Measurements from ENCODE around the gene GIMAP2. TPM values are rescaled to one million over a fixed set of nuclear protein-coding genes. Genes with fewer than 3 reads are reported as not detected.

The GIMAP2 gene
- total RNA-seq, 1 experiment from 2014 or later: 3.9 TPM

GRCh38 chr7:150715293-150715692 lies 29.8 kb downstream of the GIMAP2 start:
- Mint-ChIP-seq H3K9me3 (ENCODE audit: low read depth, unreplicated experiment) (no peaks in the 10 kb centered on the region), H3K27ac (ENCODE audit: unreplicated experiment) (no peak overlapping the region), H3K4me3 (ENCODE audit: low read depth, unreplicated experiment) (no peak overlapping the region), H3K27me3 (ENCODE audit: unreplicated experiment) (peaks cover 34% of the 10 kb centered on the region), H3K4me1 (ENCODE audit: low read depth, unreplicated experiment) (no peaks in the 10 kb centered on the region), H3K36me3 (ENCODE audit: insufficient read depth, unreplicated experiment) (no peaks in the 10 kb centered on the region)
- intact Hi-C loops (cut with micrococcal nuclease; ENCODE audit: unreplicated experiment): no loop called here
- no TSS peak for BruUV-seq (replicated peaks)
- CTCF ChIA-PET: no interaction called here
- no peak for TF ChIP-seq CTCF (IDR thresholded peaks at IDR 0.05; ENCODE audit: unreplicated experiment)
- DNase-seq: no peak

- intact Hi-C loops (cut with micrococcal nuclease; ENCODE audit: unreplicated experiment): no loop called here
- Mint-ChIP-seq H3K36me3 (ENCODE audit: insufficient read depth, unreplicated experiment) (no peaks in the 10 kb centered on the region), H3K27ac (ENCODE audit: unreplicated experiment) (no peak overlapping the region), H3K4me1 (ENCODE audit: low read depth, unreplicated experiment) (no peaks in the 10 kb centered on the region), H3K4me3 (ENCODE audit: low read depth, unreplicated experiment) (no peak overlapping the region), H3K27me3 (ENCODE audit: unreplicated experiment) (peaks cover 34% of the 10 kb centered on the region), H3K9me3 (ENCODE audit: low read depth, unreplicated experiment) (no peaks in the 10 kb centered on the region)
- DNase-seq: no peak
- CTCF ChIA-PET: no interaction called here
- BruUV-seq (replicated peaks): no TSS peak
- TF ChIP-seq CTCF (IDR thresholded peaks at IDR 0.05; ENCODE audit: unreplicated experiment): no peak
These were observed 30.2 kb downstream of the GIMAP2 start for GRCh38 chr7:150715738-150716137.

GRCh38 chr7:150716368-150716767 lies 30.9 kb downstream of the GIMAP2 start, which contains the start of gene GIMAP1:
Gene GIMAP1, plus strand, starts transcription at chr7:150716613. Its CDS starts 2,435 bp downstream, at chr7:150719048.
- intact Hi-C loops (cut with micrococcal nuclease; ENCODE audit: unreplicated experiment): no loop called here
- Mint-ChIP-seq H3K27ac (ENCODE audit: unreplicated experiment) (no peak within 1 kb of the TSS), H3K27me3 (ENCODE audit: unreplicated experiment) (peaks cover 34% of the 10 kb centered on the region), H3K36me3 (ENCODE audit: insufficient read depth, unreplicated experiment) (no peaks in the 10 kb centered on the region), H3K9me3 (ENCODE audit: low read depth, unreplicated experiment) (no peaks in the 10 kb centered on the region), H3K4me3 (ENCODE audit: low read depth, unreplicated experiment) (no peak within 1 kb of the TSS), H3K4me1 (ENCODE audit: low read depth, unreplicated experiment) (no peaks in the 10 kb centered on the region)
- TF ChIP-seq CTCF (IDR thresholded peaks at IDR 0.05; ENCODE audit: unreplicated experiment): no peak
- DNase-seq: no peak
- BruUV-seq (replicated peaks): no TSS peak
- CTCF ChIA-PET: no interaction called here

- intact Hi-C loops (cut with micrococcal nuclease; ENCODE audit: unreplicated experiment): no loop called here
- CTCF ChIA-PET: no interaction called here
- Mint-ChIP-seq H3K4me1 (ENCODE audit: low read depth, unreplicated experiment) (no peaks in the 10 kb centered on the region), H3K36me3 (ENCODE audit: insufficient read depth, unreplicated experiment) (no peaks in the 10 kb centered on the region), H3K4me3 (ENCODE audit: low read depth, unreplicated experiment) (no peak overlapping the region), H3K27ac (ENCODE audit: unreplicated experiment) (no peak overlapping the region), H3K9me3 (ENCODE audit: low read depth, unreplicated experiment) (no peaks in the 10 kb centered on the region), H3K27me3 (ENCODE audit: unreplicated experiment) (peaks cover 34% of the 10 kb centered on the region)
- no peak for TF ChIP-seq CTCF (IDR thresholded peaks at IDR 0.05; ENCODE audit: unreplicated experiment)
- no TSS peak for BruUV-seq (replicated peaks)
- DNase-seq: no peak
These were observed 31.4 kb downstream of the GIMAP2 start for GRCh38 chr7:150716939-150717338.

All from Calu3 (cell line).